ENCODE measurements around the gene COL1A2. TPM values are rescaled to one million over a fixed set of nuclear protein-coding genes. Genes with fewer than 3 reads are reported as not detected.

Gene COL1A2
- polyA plus RNA-seq, 3 donors = not detected

DNA sequence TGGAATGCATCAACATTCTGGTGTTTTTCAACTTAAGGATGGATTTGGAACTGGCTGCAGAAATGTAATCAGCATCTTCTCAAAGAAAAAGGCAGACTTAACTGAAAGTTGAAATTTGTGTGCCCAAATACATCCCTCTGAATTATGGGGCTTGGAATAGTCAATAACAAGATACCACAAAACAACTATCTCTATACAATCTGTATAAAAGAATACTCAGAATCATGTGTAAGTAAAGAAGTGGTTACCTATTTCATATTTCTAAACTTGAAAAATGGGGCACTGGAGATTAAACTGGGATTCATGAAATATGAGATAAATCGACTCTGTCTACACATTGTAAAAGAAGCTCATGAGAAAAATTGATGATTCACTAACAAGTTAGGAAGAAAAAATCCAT is 6.2 kb upstream of the COL1A2 start:
- Mint-ChIP-seq H3K27ac (no peak overlapping the region), H3K9me3 (peaks cover 0 to 2% (median 0%) of the 10 kb centered on the region in 7 donors), H3K4me3 (no peak overlapping the region), H3K4me1 (peaks cover 4% of the 10 kb centered on the region), H3K27me3 (ENCODE audit: low read depth in 3 of 3) (peaks cover 8 to 13% (median 12%) of the 10 kb centered on the region in 3 donors), H3K36me3 (no peaks in the 10 kb centered on the region)
- Histone ChIP-seq H3K36me3 (replicated peaks in 1 of 2; ENCODE audit: control insufficient read depth in 1 of 2, insufficient read depth in 2 of 2, low read length in 2 of 2) (no peaks in the 10 kb centered on the region), H2AFZ (ENCODE audit: insufficient read depth, low read depth, low read length, poor library complexity, severe bottlenecking) (no peak overlapping the region), H3K4me3 (replicated peaks in 1 of 3; ENCODE audit: low read depth in 2 of 3, low read length in 3 of 3) (no peak overlapping the region), H3K4me1 (ENCODE audit: control insufficient read depth in 1 of 2, insufficient read depth in 2 of 2, low read length in 2 of 2) (no peaks in the 10 kb centered on the region), H4K20me1 (ENCODE audit: insufficient read depth, low read length) (no peaks in the 10 kb centered on the region), H3K9me3 (replicated peaks in 1 of 2; ENCODE audit: control insufficient read depth in 1 of 2, insufficient read depth in 1 of 2, low read length in 2 of 2) (no peaks in the 10 kb centered on the region), H3K27ac (ENCODE audit: low read depth in 1 of 2, low read length in 2 of 2) (no peak overlapping the region), H3K4me2 (replicated peaks; ENCODE audit: extremely low read depth, low read length, poor library complexity, severe bottlenecking) (no peak overlapping the region), H3K9ac (ENCODE audit: insufficient read depth, low read length, poor library complexity, severe bottlenecking) (no peak overlapping the region), H3K79me2 (ENCODE audit: insufficient read depth, low read length) (no peaks in the 10 kb centered on the region), H3K27me3 (ENCODE audit: control insufficient read depth in 2 of 2, insufficient read depth in 2 of 2, low read length in 2 of 2) (peaks cover 0 to 10% of the 10 kb centered on the region in 2 donors)
- no peak for DNase-seq
- no CpG with 5 or more reads among the region's 1 CpG for WGBS (ENCODE audit: insufficient coverage)
- TF ChIP-seq, protein P1, sequence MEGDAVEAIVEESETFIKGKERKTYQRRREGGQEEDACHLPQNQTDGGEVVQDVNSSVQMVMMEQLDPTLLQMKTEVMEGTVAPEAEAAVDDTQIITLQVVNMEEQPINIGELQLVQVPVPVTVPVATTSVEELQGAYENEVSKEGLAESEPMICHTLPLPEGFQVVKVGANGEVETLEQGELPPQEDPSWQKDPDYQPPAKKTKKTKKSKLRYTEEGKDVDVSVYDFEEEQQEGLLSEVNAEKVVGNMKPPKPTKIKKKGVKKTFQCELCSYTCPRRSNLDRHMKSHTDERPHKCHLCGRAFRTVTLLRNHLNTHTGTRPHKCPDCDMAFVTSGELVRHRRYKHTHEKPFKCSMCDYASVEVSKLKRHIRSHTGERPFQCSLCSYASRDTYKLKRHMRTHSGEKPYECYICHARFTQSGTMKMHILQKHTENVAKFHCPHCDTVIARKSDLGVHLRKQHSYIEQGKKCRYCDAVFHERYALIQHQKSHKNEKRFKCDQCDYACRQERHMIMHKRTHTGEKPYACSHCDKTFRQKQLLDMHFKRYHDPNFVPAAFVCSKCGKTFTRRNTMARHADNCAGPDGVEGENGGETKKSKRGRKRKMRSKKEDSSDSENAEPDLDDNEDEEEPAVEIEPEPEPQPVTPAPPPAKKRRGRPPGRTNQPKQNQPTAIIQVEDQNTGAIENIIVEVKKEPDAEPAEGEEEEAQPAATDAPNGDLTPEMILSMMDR (IDR thresholded peaks at IDR 0.05) = no peak
- intact Hi-C loops (cut with micrococcal nuclease) = no loop called here

DNA sequence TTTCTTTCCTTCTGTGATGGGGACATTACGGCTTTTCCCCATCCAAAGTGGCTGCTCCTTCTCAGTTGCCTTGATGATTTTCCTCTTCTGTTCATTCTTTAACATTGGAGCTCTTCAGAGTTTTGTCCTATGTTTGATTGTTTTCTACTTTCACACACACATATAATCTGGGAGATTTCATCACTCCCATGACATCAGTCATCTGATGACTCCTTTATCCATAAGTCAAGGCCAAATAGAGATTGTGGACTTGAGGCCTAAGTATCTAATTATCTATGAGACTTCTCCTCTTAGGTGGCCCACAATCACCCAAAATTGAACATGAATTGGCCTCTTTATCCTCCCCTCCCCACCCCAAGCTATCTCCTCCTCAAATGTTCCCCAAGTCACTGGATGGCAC is 5.3 kb upstream of the COL1A2 start:
- intact Hi-C loops (cut with micrococcal nuclease) = no loop called here
- H3K4me1 Mint-ChIP-seq = peaks cover 4% of the 10 kb centered on the region
- H3K36me3 ChIP-seq (replicated peaks in 1 of 2; ENCODE audit: control insufficient read depth in 1 of 2, insufficient read depth in 2 of 2, low read length in 2 of 2) = no peaks in the 10 kb centered on the region
- no peaks in the 10 kb centered on the region for H4K20me1 ChIP-seq (ENCODE audit: insufficient read depth, low read length)
- H3K4me2 ChIP-seq (replicated peaks; ENCODE audit: extremely low read depth, low read length, poor library complexity, severe bottlenecking) = no peak overlapping the region
- 100% methylated on average over 1 of the region's 1 CpG for WGBS (ENCODE audit: insufficient coverage)
- no peaks in the 10 kb centered on the region for H3K79me2 ChIP-seq (ENCODE audit: insufficient read depth, low read length)
- H2AFZ ChIP-seq (ENCODE audit: insufficient read depth, low read depth, low read length, poor library complexity, severe bottlenecking) = no peak overlapping the region
- H3K36me3 Mint-ChIP-seq = no peaks in the 10 kb centered on the region
- H3K4me3 Mint-ChIP-seq = no peak overlapping the region
- peaks cover 17 to 21% (median 19%) of the 10 kb centered on the region in 3 donors for H3K27me3 Mint-ChIP-seq (ENCODE audit: low read depth in 3 of 3)
- peaks cover 0 to 19% of the 10 kb centered on the region in 2 donors for H3K27me3 ChIP-seq (ENCODE audit: control insufficient read depth in 2 of 2, insufficient read depth in 2 of 2, low read length in 2 of 2)
- no peak overlapping the region for H3K27ac Mint-ChIP-seq
- peaks cover 0 to 2% (median 0%) of the 10 kb centered on the region in 7 donors for H3K9me3 Mint-ChIP-seq
- H3K4me3 ChIP-seq (replicated peaks in 1 of 3; ENCODE audit: low read depth in 2 of 3, low read length in 3 of 3) = no peak overlapping the region
- H3K9me3 ChIP-seq (replicated peaks in 1 of 2; ENCODE audit: control insufficient read depth in 1 of 2, insufficient read depth in 1 of 2, low read length in 2 of 2) = no peaks in the 10 kb centered on the region
- H3K4me1 ChIP-seq (ENCODE audit: control insufficient read depth in 1 of 2, insufficient read depth in 2 of 2, low read length in 2 of 2) = peaks cover 0 to 2% of the 10 kb centered on the region in 2 donors
- no peak overlapping the region for H3K9ac ChIP-seq (ENCODE audit: insufficient read depth, low read length, poor library complexity, severe bottlenecking)
- TF ChIP-seq, protein P1 (IDR thresholded peaks at IDR 0.05) = no peak
- DNase-seq = no peak
- no peak overlapping the region for H3K27ac ChIP-seq (ENCODE audit: low read depth in 1 of 2, low read length in 2 of 2)
